RKO (cell line): Measurements from ENCODE around the gene RASGRP4.

Experiments used
- DNase-seq: peaks from one replicate; pipeline ENCODE4 v3.0.0-alpha.2; 2016; ENCODE audit warnings: low spot score

RASGRP4 gene

DNA sequence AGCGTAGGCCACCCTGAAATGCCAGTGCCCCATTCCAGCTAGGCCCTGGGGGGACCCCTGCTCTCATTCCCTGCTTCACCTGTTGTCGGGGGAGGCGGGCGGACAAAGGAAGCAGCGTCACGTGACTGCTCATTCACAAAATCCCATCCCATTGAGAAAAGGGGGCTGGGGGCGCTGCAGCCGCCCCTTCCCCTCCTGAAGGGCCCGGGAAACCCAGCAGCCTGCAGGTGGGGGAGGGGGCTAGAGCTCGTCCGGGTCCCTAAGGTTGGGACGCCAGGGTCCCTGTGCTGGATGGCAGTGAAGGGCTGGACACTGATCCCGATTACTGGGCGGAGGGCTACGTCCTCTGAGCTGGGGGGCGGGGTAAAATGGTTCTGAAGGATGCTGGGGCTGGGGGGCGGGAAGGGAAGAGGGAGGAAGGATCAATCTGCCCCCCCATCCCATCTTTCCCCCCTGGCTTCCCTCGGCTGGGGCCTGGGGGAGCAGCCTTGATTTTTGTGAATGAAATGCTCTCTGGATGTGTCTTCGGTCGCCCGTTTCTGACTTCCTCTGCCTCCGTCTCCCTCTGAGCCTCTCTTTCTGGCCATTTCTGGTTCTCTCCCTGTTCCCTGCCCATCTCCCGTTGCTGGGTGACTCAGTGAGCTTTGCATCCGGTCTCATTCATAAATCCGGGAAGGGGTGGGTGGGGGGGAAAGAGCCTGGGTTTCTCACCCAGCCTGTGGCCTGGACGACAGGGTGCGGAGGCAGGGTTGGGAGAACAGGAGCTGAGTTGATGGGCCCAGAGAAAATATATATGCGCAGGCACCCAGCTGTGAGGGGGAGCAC lies 36.7 kb downstream of the RASGRP4 start:
- DNase-seq, result peak; percentile 87

GRCh38 chr19:38388349-38389100 lies 37.5 kb downstream of the RASGRP4 start, which contains the start of gene SPRED3:
TSS of gene SPRED3 (plus strand) at chr19:38388697. CDS start at chr19:38390303, 1,606 bp downstream.
- DNase-seq, result peak; percentile 66

- DNase-seq, result peak; percentile 90
Observed at GRCh38 chr19:38387550-38388348, 38.3 kb downstream of the RASGRP4 start, which contains the start of gene GGN. TSS of gene GGN (minus strand) at chr19:38388034. CDS start at chr19:38387261, 773 bp downstream.

- DNase-seq, result no peak
Observed at GRCh38 chr19:38386971-38387549, 39.0 kb downstream of the RASGRP4 start.

DNA sequence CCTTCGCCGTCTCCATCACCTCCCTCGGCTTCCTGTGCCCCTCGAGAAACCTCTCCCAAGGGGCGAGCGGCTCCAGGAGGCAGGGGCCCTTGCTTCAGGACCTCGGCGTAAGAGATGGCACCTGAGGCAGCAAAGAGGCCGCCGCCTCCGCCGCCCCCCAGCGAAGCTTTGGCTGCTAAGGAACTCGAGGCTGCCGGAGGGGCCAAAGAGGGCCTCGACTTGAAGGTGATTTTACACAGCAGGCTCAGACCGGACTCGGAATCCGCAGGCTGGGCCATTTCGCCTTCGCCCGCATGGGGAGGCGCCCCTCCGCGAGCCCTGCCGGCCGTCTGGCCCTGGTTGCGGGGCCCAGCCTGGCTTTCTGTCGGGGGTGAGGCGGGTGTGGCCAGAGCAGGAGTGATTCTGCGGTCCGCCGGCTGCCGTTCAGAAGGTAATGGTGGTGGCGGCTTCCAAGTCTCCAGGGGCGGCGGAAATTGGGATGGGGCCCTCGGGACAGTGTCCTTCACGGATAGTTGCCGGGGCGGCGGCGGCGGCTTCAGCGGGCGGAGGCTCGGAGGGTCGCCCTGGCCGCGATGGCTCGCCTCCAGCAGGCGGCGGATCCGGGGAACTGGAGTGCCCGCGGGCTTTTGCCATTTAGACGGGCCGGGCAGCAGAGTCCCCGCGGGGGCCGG lies 39.6 kb downstream of the RASGRP4 start:
- no peak for DNase-seq

GRCh38 chr19:38385804-38386257 lies 40.2 kb downstream of the RASGRP4 start:
- DNase-seq, result no peak

GRCh38 chr19:38385057-38385803 lies 40.8 kb downstream of the RASGRP4 start:
- DNase-seq, result no peak

DNA sequence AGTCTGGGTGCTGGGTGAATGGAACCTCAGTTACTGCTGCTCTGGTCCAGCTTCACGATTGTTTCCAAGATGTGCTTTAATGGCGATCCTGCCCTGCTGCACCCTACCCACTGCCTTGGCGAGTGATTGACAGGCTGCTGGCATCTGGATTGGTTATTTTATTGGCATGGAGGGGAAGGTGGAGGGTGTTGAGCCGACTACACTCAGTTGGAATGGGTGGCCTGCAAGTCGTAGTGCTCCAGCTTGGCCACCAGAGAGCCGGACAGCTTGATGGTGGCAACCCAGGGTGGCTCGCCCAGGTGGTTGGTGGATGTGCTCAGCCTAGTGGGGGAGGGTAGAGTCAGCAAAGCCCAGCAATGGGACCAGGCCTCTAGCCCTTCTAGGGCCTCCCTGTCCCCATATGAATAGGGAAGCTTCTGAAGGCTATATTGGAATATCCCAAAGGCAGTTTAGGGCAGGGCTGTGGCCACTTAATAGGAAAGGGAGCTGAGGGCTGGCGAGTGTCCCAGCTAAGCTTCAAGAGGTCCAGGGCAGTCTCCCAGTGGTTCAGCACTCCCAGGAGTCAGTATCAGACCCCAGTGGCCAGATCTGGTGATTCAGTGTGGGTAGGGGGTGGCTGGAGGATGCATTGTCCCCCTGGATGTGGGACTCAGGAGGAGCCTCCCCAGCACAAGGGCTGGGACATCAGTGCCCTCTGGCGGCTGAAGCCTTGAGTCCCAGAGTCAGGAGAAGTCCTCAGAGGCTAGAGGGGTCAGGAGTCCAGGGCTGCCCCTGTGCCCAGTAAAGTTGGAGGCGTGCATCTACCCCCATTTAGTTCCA lies 41.6 kb downstream of the RASGRP4 start:
- no peak for DNase-seq

DNA sequence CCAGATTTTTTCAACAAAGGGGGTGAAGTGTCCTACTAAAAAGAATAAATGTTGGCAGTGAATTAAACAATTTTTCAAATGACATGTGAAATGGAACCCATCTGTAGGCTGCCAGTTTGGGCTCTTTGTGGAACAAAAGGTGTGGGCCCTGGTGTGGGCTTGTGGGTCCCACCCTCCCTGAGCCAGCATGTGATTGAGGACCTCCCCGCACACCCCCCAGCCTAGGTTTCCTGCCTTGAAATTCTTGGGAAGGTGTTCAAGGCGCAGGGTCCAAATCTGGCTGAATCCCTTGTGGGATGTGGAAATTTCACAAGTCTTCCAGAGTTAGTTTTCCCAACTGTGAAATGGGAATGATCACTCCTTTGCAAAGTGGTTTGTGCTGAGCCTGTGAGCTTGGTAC lies 42.3 kb downstream of the RASGRP4 start:
- DNase-seq, result no peak

DNA sequence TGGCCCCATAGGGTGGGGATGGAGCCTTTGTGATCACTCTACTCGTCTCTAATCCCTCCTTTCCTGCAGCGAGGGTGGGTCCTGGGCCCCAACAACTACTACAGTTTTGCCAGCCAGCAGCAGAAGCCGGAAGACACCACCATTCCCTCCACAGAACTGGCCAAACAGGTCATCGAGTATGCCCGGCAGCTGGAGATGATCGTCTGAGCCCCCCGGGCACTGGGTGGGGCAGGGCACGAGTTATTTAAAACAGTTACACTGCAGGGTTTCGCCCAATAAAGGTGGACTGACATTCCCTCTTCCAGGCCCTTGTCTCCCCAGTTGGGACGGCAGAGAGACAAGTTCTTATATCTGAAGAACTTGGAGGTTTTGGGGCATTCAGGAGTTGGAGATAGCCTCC lies 42.8 kb downstream of the RASGRP4 start:
- DNase-seq, result no peak

DNA sequence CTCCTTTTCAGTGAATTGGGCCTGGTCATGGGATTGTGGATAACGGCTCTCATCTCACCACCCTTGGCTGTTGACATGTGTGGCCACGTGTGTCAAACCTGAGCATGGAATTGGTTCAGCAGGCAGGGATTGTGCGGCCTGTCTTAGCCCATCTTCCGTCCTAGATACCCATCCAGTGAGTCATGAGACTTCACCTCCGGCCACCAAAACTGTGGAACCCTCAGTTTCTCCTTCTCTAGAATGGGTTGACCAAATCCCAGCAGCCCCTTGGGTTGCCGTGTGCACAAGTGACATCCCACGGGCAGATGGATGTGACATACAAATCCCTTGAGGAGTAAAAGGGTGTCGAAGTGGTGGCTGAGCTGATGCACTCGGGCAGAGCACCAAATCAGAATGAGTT lies 44.9 kb downstream of the RASGRP4 start:
- no peak for DNase-seq

DNA sequence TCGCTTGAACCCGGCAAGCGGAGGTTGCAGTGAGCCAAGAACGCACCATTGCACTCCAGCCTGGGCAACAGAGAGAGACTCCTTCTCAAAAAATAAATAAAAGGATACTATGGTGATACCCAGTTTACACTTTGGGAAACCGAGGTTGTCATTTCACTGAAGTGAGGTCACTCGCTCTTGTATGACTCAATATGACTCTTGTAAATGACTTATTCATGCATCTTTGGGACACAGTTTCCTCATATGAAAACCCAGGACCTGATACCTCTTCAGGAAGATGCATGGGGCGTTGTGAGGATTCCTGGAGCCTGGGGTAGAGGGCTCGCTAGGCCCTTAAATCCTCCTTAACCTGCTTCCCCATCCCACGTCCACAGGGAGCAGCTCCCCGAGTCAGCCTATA lies 47.2 kb downstream of the RASGRP4 start:
- DNase-seq, result peak; percentile 75

DNA sequence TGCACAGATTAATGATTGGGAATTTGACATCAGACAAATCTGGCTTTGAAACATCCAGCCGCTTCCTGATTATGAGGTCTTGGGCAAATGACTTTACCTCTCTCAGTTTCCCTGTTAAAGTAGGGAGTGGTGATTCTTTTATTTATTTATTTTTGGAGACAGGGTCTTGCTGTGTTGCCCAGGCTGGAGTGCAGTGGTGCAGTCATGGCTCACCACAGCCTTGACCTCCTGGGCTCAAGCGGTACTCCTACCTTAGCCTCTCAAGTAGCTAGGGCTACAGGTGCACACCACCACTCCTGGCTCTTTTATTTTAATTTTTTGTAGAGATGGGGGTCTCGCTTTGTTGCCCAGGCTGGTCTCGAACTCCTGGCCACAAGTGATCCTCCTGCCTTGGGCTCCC lies 49.0 kb downstream of the RASGRP4 start:
- no peak for DNase-seq

DNA sequence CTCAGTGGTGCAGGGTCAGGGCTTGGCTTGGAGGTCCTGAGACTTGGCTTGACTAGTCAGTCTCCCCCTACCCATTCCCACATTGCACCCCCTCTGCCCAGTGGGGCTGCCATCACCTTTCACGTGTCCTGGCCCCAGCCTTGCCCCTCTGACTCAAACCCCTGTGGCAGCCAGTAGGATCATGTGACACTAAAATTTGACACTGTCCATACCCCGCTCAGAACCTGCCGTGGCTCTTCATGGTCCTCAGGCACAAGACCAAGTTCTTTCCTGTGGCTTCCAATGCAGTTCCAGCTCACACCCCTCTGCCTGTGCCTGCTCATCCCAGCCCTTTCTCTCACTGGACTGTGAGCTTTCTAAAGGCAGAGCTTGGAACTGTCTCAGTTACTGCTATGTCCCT lies 49.4 kb downstream of the RASGRP4 start:
- DNase-seq, result no peak

DNA sequence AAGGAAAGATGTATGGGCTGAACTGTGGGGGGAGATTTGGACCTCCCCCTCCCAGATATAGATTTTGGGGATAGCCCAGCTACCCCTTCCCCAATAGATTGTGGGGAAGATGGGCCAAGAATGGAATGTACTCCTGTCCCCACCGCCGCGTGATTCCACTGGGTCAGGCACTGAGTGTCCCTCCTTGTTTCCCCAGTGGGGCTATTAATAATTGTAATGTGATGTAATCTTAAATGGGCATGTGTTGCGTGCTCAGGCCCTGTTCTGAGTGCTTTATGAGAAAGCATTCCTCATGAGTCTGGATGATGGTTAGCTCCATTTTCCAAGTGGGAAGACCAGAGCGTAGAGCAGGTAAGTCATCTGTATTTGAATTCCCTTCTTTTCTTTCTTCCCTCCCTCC lies 50.3 kb downstream of the RASGRP4 start:
- peak; percentile 72 for DNase-seq

GRCh38 chr19:38375098-38375493 lies 50.9 kb downstream of the RASGRP4 start:
- DNase-seq, result no peak

DNA sequence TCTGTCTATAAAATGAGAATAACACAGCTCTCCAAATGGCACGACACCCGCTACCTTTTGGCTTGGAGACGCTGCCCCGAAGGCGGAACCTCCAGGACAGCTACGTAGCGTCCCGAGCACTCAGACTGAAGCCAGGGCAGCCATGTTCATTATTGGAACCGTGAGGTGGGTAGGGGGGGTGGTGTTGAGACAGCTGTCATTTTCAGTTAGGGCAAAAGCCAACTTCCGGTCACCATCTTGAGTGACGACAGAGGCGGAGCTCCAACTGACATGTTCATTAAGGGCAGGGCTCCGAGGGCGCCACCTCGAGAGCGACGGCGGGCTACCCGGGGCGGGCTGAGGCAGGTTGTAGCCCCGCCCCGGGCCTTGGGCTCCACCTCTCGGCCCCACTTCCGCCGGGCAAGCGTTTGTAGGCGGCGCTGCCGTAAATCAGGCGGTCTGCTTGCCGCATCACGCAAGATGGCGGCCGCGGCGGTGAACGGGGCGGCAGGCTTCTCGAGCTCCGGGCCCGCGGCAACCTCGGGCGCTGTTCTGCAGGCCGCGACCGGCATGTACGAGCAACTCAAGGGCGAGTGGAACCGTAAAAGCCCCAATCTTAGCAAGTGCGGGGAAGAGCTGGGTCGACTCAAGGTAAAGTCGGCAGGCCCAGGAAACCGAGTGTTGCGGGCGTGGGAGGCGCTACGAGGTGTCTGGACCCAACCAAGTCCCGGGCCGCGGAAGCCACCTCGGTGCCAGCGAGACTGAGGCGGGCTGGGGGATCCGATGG lies 51.5 kb downstream of the RASGRP4 start, which contains the start of gene PSMD8:
TSS of gene PSMD8 (plus strand) at position 240 of the 766 bp plus-strand sequence. CDS start at position 271, 31 bp downstream.
- DNase-seq, result peak; percentile 99

GRCh38 chr19:38373907-38374331 lies 52.1 kb downstream of the RASGRP4 start:
- no peak for DNase-seq

GRCh38 chr19:38371081-38371480 lies 54.9 kb downstream of the RASGRP4 start:
- no peak for DNase-seq
